GM19467 (cell line): ENCODE measurements around the gene DENND5A.
A peak's percentile ranks its signal among the peaks of the same experiment; 100 is the strongest.

Experiments
- ATAC-seq: cut with Tn5 transposase; IDR thresholded peaks from one replicate; pipeline ENCODE4 v1.9.1; 2021; ENCODE audit warnings: mild to moderate bottlenecking, moderate library complexity; ENCODE audit not compliant: unreplicated experiment

The DENND5A gene

DNA sequence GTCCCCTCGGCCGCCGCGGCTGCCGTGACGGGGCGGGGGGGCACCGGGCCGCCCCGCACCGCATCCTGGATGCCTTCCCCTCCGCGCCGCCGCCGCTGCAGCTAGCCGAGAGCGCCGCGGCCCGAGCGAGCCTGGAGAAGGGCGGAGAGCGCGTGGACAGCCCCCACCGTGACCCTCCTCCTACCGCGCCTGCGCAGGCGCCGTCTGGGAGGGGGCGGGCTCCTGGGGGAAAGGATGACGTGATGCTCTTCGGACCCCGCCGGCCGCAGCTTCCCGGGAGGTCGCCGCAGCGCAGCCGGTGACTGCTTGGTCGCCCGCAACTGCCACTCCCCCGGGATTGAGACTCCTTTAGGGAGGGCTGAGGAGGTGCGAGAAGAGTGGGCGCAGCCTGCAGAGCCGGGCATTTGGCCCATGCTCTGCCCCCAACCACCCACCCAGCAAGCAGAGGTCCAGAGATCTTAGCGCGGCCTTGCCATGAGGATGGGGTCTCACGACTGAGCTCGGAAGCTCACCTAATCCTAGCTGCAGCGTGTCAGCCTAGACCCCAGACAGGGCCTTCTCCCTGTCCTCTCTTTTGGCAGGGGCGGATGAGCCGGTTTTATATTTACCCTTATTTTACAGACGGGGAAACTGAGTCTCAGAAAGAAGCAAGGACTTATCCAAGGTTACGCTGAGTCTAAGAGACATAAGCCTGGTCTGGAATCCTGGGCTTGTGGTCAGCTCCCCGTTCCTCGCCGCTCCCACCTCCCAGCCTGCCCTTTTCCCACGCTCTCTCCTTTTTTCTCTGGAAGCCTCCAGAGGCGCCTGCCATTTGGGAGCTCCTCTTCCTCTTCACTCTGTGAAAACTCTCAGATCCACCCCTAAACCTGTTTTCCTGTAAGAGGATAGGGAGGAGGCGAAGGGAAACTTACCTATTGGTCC, at the start of gene DENND5A:
DENND5A (minus strand) TSS at position 140 of the 921 bp plus-strand sequence. CDS start 281 bp downstream, outside the sequence.
- ATAC-seq, result no peak

DNA sequence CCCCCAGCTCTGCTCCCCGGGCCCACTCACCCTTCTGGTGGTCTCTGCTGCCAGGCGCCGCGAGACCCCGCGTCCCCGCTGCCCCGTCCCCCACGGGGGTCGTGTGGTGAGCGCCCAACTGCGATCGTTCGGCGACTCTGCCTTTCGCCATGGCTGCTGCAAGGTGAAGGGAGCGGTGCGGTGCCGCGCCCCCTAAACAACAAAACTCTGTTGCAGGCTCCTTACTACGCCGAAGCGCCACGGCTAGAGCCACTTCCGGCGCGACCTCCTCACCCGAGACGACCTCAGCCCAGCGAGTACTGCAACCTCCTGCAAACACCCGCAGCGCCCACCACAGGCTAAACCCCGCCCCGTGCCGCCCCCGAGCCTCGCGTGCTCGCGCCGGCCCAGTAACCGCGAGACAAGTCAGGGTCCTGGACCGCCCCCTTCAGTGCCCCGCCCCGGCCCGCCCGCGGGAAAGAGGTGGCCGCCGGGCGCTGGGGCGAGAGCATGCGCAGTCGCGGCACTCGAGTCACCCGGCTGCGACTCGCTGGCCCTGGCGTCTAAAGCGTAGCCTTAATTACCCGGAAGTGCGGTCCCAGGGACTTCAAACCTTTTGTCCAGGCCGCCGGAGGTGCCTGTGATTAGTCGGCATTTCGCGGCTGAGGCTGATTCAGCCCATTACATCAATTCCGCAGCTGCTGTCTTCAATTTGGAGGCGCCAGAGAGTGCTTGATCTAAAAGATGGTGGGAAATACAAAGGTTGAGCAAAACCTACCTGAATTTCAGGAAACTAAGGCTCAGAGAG, 49.3 kb upstream of the DENND5A start, which contains the start of gene TMEM41B:
TMEM41B (minus strand) TSS at position 303 of the 787 bp plus-strand sequence; CDS start at position 151, 152 bp downstream.
- ATAC-seq, result peak; percentile 99

DNA sequence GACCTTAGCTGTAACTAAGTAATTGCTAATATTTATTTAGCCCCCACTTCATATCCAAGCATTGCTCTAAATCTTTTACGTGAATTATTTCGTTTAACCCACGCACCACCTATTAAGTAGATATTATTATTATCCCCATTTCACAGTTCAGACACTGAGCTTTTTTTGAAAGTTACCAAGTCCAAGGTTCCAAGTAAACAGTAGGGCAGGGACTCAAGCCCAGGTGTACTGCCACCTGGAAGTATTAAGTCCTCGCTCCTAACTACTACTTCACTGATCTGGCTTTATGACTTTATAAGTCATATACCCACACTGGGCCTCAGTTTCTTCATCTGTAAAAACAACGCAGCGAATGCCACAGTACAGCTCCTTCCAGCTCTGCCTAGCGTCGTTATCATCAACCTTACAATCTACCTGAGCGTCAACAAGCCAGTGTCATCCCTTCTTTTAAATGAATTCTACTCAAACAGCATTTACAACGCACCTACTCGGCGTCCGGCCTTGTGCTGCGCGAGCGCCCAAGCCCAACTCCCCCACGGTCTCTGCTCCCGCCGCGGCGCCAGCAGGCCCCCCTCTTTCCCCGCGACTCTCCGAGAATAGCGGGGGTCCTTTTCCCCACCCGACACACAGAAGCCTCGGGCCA, 48.6 kb upstream of the DENND5A start:
- no peak for ATAC-seq

DNA sequence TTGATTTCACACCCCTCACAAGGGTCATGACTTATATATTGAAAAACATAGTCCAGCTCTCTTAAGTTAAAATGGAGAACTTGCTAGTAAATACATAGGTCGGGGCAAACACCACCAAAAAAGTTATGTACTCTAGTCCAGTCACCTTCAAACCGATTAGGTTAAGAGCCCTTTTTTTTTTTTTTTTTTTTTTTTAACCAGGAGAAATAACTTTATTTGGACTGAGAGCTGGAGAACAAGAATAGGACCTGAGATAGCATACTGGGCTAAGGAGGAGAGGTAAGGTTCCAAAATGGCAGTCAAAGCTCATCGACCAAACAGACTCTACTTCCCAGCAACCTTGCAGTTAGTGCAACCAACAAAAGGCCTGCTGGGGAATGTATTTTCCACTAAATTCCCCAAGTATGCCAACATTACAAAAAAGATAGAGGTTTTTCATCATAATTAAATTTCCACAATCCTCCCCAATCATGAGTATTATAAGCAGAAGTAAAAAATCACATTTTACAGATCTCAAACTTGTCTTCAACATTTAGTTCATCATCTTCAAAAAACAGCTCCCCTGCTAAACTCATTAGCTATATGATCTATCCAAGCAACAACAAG, 45.4 kb upstream of the DENND5A start:
- ATAC-seq, result no peak

DNA sequence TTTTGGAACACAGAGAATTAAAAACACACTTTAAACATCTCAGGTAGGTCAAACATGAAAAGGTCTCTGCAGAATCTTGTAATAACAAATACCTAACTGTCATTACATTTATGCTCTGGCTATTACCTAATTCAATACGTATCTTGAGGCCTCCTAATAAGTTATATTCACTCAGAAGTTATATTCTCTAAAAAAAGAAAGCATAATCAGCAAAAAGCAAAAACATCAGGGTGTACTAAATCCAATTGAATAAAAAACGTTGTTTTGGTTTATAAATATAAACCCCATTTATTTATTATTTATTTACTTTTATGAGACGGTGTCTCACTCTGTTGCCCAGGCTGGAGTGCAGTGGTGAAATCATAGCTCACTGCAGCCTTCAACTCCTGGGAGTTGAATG, 39.0 kb upstream of the DENND5A start:
- no peak for ATAC-seq

- ATAC-seq, result no peak
These were observed 37.3 kb upstream of the DENND5A start for GRCh38 chr11:9302448-9302847.

- no peak for ATAC-seq
These were observed 36.6 kb upstream of the DENND5A start for GRCh38 chr11:9301720-9302119.

DNA sequence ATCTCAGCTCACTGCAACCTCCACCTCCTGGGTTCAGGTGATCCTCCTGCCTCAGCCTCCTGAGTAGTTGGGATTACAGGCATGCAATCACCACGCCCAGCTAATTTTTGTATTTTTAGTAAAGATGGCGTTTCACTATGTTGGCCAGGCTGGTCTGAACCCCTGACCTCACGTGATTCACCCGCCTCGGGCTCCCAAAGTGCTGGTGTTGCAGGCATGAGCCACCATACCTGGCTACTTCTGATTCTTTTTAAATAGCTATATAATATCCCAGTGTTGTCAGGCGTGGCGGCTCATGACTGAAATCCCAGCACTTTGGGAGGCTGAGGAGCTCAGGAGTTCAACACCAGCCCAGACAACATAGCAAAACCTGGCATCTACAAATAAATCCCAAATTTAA, 28.5 kb upstream of the DENND5A start:
- no peak for ATAC-seq

DNA sequence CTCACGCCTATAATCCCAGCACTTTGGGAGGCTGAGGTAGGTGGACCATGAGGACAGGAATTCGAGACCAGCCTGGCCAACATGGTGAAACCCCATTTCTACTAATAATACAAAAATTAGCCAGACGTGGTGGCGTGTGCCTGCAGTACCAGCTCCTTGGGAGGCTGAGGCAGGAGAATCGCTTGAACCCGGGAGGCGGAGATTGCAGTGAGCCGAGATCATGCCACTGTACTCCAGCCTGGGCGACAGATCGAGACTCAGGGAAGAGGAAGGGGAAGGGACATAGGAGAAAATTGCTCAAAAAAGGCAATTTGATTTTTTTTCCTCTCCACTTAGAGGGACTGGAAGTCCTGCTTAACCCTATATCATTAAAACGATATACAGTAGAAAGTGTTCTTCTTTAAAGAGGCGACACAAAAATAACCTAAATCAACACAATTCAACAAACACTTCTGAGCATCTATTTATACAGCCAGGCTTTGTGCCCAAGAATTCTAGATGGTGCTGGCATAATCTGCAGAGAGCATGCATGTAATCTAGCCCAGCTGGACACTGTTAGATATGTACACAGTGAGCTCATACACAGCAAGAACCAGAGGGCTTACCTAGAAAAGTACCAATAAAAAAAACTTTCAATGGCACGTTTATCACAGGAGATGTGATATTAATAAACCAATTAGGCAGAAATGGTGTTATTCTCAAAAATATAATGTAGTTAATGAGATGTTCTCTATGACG, 20.9 kb upstream of the DENND5A start:
- no peak for ATAC-seq

DNA sequence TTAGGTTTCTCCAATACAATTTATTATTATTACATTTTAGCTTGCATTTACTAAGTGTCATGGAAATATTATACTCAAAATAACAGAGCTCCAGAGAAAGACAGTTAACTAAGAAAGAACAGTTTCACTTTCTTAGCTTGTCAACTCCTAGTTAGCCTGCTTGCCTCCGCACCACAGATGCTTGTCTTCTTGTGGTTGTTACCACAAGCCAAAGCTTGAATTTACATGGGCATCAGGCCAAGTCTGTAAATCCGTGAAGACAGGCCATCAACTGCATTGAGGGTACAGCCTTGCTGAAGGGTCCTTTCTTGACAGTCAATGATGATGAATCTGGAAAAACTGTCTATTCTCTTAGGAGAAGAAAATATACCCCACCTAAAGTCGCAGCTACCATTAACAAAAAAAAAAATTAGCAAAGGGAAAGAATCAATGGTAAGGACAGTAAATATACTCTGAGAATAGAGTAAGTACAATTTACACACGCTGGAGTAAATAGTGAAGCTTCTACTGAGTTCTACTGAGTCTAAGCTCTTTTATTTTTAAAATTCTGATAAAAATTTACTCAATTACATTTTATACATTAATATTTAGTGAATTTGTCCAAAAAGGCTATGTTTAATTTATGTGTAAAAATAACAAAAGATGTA, 15.6 kb upstream of the DENND5A start:
- ATAC-seq, result peak; percentile 82

GRCh38 chr11:9277176-9277575, 12.0 kb upstream of the DENND5A start:
- ATAC-seq, result no peak

DNA sequence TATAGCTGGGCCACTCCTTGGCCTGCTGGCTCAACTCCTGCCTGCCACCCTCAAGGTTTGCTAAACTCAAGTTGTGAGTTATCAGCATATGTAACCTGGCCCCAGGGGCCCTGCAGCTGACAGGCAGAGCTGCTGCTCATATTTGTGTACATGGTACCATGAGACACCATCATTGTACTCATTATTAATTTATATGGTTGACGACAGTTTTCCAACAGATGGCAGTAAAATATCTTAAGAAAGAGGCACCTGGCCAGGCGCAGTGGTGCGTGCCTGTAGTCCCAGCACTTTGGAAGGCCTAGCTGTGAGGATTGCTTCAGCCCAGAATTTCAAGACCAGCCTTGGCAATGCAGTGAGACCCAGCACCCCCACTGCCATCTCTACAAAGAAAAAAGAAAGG, 11.4 kb upstream of the DENND5A start:
- ATAC-seq, result no peak

DNA sequence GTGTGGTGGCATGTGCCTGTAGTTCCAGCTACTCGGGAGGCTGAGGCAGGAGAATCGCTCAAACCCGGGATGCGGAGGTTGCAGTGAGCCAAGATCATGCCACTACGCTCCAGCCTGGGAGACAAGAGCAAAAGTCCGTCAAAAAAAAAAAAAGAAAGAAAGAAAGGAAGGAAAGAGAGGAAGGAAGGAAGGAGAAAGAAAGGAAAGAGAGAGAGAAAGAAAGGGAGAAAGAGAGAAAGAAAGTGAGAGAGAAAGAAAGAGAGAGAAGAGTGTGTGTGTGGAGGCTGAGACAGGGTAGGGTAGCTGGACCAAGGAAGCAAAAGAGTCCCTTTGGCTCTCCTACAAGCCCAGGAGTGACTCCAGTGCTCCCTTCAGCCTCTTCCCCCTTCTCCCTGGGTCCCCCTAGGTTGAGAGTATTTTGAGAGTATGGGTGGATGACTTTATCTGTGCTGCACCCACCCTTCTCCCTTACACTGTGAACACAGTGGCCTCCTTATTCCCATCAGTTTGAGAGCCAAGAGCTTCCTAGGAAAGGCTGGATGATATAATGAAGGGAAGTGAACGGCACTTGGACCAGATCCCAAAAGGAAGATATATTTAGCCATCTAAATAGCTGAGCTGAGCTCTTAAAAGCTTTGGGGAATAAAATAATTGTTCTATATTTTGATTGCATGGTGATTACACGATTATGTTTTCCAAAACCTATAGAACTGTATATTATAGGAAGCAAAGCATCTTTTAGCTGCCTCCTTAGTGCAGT, 9.5 kb upstream of the DENND5A start:
- ATAC-seq, result no peak

DNA sequence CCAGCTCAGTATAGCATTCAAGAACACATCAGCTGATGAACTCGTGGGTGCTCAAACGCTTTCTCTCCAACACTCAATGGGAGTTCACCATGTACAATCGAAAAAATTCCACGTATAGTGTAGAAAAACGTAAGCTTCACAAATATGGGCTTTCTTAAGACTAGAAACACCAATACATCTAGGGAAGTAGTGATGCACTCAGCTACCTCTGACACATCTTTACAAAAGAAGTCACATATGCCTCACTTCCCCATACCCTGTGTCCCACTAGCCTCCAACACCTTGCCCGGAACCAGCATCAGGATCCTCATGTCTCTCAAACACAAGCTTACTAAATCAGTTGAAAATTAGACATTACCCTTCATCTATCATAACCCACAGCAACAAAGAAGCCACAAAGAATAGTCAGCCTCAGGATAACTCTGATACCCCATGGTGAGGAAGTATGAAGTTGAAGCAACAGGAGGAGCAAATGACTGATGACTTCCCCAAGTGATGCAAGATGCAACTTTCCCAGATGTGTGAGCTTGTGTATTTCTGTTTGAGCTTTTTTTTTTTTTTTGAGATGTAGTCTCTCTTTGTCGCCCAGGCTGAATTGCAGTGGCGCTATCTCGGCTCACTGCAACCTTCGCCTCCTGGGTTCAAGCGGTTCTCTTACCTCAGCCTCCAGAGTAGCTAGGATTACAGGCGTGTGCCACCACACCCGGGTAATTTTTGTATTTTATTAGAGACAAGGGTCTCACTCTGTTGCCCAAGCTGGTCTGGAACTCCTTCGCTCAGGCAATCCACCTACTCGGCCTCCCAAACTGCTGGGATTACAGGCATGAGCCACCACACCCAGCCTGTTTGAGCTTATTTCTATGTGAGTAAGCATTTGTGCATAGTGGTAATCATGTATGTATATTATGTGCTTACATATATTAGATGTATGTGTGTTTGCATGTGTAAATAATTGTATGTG, 8.5 kb upstream of the DENND5A start:
- no peak for ATAC-seq

DNA sequence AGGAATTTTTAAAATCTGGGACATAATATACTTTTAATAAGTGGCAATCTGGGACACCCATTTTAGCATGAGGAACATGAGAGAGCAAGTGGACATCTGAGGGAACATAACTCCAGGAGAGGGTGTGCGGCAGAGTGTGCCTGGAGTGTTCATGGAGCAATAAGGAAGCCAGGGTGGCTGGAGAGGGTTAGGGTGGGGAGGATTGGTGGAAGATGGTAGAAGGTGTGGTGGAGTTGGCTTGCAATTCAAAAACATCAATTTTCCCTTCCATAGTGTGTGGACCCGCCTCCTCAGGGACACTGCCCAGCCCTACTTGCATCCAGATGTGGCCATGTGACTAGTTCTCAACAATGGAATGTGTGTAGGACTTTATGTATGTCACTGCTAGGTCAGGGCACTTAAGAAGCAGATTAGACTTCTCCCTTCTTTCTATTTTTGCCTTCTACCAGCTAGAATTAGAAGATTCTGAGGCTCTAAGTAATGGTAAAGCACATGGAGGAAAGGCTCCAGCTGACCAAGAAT, 4.4 kb upstream of the DENND5A start:
- ATAC-seq, result no peak

GRCh38 chr11:9267680-9268079, 2.5 kb upstream of the DENND5A start:
- ATAC-seq, result no peak

GRCh38 chr11:9266926-9267325, 1.8 kb upstream of the DENND5A start:
- no peak for ATAC-seq
